HEK293 (cell line): ENCODE results near the gene SMIM33.

Experiments used
- BCL6B ChIP-seq: fragments of 450-650 bp; formaldehyde crosslinking; IDR thresholded peaks from 2 replicates; pipeline ENCODE4 v1.5.1; 2017; ENCODE audit warnings: missing biosample characterization, missing genetic modification characterization
- GFI1B ChIP-seq: fragments of 450-650 bp; formaldehyde crosslinking; IDR thresholded peaks from 2 replicates; pipeline ENCODE4 v1.5.1; 2016; ENCODE audit warnings: missing biosample characterization, missing genetic modification characterization
- HOXC10 ChIP-seq: sonication (generic); formaldehyde crosslinking; IDR thresholded peaks from 2 replicates; pipeline ENCODE4 v1.8.1; 2023; ENCODE audit warnings: mild to moderate bottlenecking, missing genetic modification reagents
- HOXD13 ChIP-seq: sonication (generic); formaldehyde crosslinking; IDR thresholded peaks from 2 replicates; pipeline ENCODE4 v1.8.0; 2022; ENCODE audit warnings: missing genetic modification reagents, borderline replicate concordance
- PRDM2 ChIP-seq: fragments of 450-650 bp; formaldehyde crosslinking; IDR thresholded peaks from 2 replicates; pipeline ENCODE4 v1.5.1; 2016; ENCODE audit warnings: missing biosample characterization, missing genetic modification characterization, borderline replicate concordance
- SCRT1 ChIP-seq: fragments of 450-650 bp; formaldehyde crosslinking; IDR thresholded peaks from 2 replicates; pipeline ENCODE4 v1.5.1; 2016; ENCODE audit warnings: missing biosample characterization, missing genetic modification characterization, borderline replicate concordance
- TRIM28 ChIP-seq: IDR thresholded peaks from 2 replicates; pipeline ENCODE4 v1.6.1; 2011; ENCODE audit warnings: low read length, control low read depth, borderline replicate concordance
- ZBTB48 ChIP-seq: fragments of 450-650 bp; formaldehyde crosslinking; IDR thresholded peaks from 2 replicates; pipeline ENCODE4 v1.5.1; 2016; ENCODE audit warnings: missing biosample characterization, missing genetic modification characterization
- ZBTB7A ChIP-seq: fragments of 450-650 bp; formaldehyde crosslinking; IDR thresholded peaks from 2 replicates; pipeline ENCODE4 v1.5.1; 2016; ENCODE audit warnings: low read depth, missing biosample characterization, missing genetic modification characterization
- ZFHX2 ChIP-seq: fragments of 450-650 bp; formaldehyde crosslinking; conservative IDR thresholded peaks from 2 replicates; pipeline ENCODE4 v1.5.1; 2016; ENCODE audit warnings: missing biosample characterization, missing genetic modification characterization
- ZNF138 ChIP-seq: fragments of 450-650 bp; formaldehyde crosslinking; IDR thresholded peaks from 2 replicates; pipeline ENCODE4 v1.5.1; 2016; ENCODE audit warnings: missing biosample characterization, missing genetic modification characterization, borderline replicate concordance
- ZNF223 ChIP-seq: fragments of 450-650 bp; formaldehyde crosslinking; IDR thresholded peaks from 2 replicates; pipeline ENCODE4 v1.5.1; 2016; ENCODE audit warnings: missing biosample characterization, missing genetic modification characterization
- ZNF23 ChIP-seq: fragments of 450-650 bp; formaldehyde crosslinking; IDR thresholded peaks from 2 replicates; pipeline ENCODE4 v1.5.1; 2016; ENCODE audit warnings: missing biosample characterization, missing genetic modification characterization, borderline replicate concordance
- ZNF239 ChIP-seq: fragments of 450-650 bp; formaldehyde crosslinking; IDR thresholded peaks from 2 replicates; pipeline ENCODE4 v1.5.1; 2016; ENCODE audit warnings: missing biosample characterization, missing genetic modification characterization
- ZNF24 ChIP-seq: fragments of 450-650 bp; formaldehyde crosslinking; IDR thresholded peaks from 2 replicates; pipeline ENCODE4 v1.5.1; 2016; ENCODE audit warnings: missing biosample characterization, missing genetic modification characterization
- ZNF391 ChIP-seq: fragments of 450-650 bp; formaldehyde crosslinking; IDR thresholded peaks from 2 replicates; pipeline ENCODE4 v1.5.1; 2016; ENCODE audit warnings: low read depth, missing biosample characterization, missing genetic modification characterization, borderline replicate concordance
- ZNF416 ChIP-seq: fragments of 450-650 bp; formaldehyde crosslinking; IDR thresholded peaks from 2 replicates; pipeline ENCODE4 v1.5.1; 2016; ENCODE audit warnings: missing biosample characterization, missing genetic modification characterization
- ZNF423 ChIP-seq: fragments of 450-650 bp; formaldehyde crosslinking; IDR thresholded peaks from 2 replicates; pipeline ENCODE4 v1.5.1; 2016; ENCODE audit warnings: missing biosample characterization, missing genetic modification characterization
- ZNF488 ChIP-seq: fragments of 450-650 bp; formaldehyde crosslinking; IDR thresholded peaks from 2 replicates; pipeline ENCODE4 v1.5.1; 2016; ENCODE audit warnings: missing biosample characterization, missing genetic modification characterization
- ZNF501 ChIP-seq: fragments of 450-650 bp; formaldehyde crosslinking; IDR thresholded peaks from 2 replicates; pipeline ENCODE4 v1.5.1; 2016; ENCODE audit warnings: missing biosample characterization, missing genetic modification characterization
- ZNF596 ChIP-seq: fragments of 450-650 bp; IDR thresholded peaks from 2 replicates; pipeline ENCODE4 v1.5.0; 2018; ENCODE audit warnings: missing biosample characterization, mild to moderate bottlenecking, missing genetic modification characterization, moderate library complexity
- ZNF639 ChIP-seq: fragments of 450-650 bp; formaldehyde crosslinking; IDR thresholded peaks from 2 replicates; pipeline ENCODE4 v1.5.1; 2016; ENCODE audit warnings: missing biosample characterization, missing genetic modification characterization
- ZNF692 ChIP-seq: fragments of 450-650 bp; formaldehyde crosslinking; IDR thresholded peaks from 2 replicates; pipeline ENCODE4 v1.5.1; 2016; ENCODE audit warnings: missing biosample characterization, missing genetic modification characterization
- ZNF791 ChIP-seq: fragments of 450-650 bp; formaldehyde crosslinking; IDR thresholded peaks from 2 replicates; pipeline ENCODE4 v1.5.1; 2016; ENCODE audit warnings: missing biosample characterization, missing genetic modification characterization
- ZNF792 ChIP-seq: fragments of 450-650 bp; formaldehyde crosslinking; IDR thresholded peaks from 2 replicates; pipeline ENCODE4 v1.5.1; 2016; ENCODE audit warnings: missing biosample characterization, missing genetic modification characterization
- TF ChIP-seq, protein P1 (sequence below): fragments of 450-650 bp; formaldehyde crosslinking; IDR thresholded peaks from 2 replicates; pipeline ENCODE4 v1.5.1; 2016; ENCODE audit warnings: missing biosample characterization, missing genetic modification characterization
- TF ChIP-seq, protein P2 (sequence below): fragments of 450-650 bp; formaldehyde crosslinking; IDR thresholded peaks from 2 replicates; pipeline ENCODE4 v1.5.1; 2016; ENCODE audit warnings: missing biosample characterization, missing genetic modification characterization

SMIM33 gene

DNA sequence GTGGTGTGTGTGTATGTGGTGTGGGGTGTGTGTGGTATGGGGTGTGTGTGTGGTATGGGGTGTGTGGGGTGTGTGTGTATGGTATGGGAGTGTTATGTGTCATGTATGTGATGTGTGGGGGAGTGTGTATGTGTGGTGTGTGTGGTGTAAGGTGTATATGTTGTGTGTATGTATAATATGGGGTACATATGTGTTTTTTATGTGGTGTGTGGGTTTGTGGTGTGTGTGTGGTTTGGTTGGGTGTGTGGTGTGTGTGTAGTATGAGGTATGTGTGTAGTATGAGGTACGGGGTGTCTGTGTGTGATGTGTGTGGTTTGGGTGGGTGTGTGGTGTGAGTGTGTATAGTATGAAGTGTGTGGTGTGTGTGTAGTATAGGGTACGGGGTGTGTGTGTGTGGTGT lies 19.6 kb upstream of the SMIM33 start (continued):
- TF ChIP-seq PRDM2 (tag by site-specific recombination) (no peak), ZNF138 (tag by site-specific recombination) (no peak), ZBTB48 (tag by site-specific recombination) (0 out of 2 replicates have a peak, but pooled peaks have one; percentile 16), ZNF501 (tag by site-specific recombination) (no peak), ZNF596 (tag by site-specific recombination) (no peak), HOXD13 (CRISPR knock-in tag) (0 out of 2 replicates have a peak, but pooled peaks have one; percentile 2), ZFHX2 (tag by site-specific recombination) (no peak), TRIM28 (no peak), ZNF488 (tag by site-specific recombination) (no peak; the same call in 1 of the 2 replicates), SCRT1 (no peak), ZBTB7A (tag by site-specific recombination) (0 out of 2 replicates have a peak, but pooled peaks have one; percentile 9), ZNF791 (tag by site-specific recombination) (0 out of 2 replicates have a peak, but pooled peaks have one; percentile 30), ZNF639 (tag by site-specific recombination) (no peak), ZNF692 (no peak), ZNF23 (tag by site-specific recombination) (0 out of 2 replicates have a peak, but pooled peaks have one; percentile 40), ZNF239 (tag by site-specific recombination) (no peak), ZNF416 (tag by site-specific recombination) (no peak), ZNF24 (tag by site-specific recombination) (no peak), ZNF391 (tag by site-specific recombination) (no peak), HOXC10 (CRISPR knock-in tag) (no peak), ZNF223 (no peak), BCL6B (tag by site-specific recombination) (peak; percentile 42; the same call in 1 of the 2 replicates), ZNF423 (tag by site-specific recombination) (no peak), GFI1B (no peak), ZNF792 (tag by site-specific recombination) (no peak)
- TF ChIP-seq, protein P1, sequence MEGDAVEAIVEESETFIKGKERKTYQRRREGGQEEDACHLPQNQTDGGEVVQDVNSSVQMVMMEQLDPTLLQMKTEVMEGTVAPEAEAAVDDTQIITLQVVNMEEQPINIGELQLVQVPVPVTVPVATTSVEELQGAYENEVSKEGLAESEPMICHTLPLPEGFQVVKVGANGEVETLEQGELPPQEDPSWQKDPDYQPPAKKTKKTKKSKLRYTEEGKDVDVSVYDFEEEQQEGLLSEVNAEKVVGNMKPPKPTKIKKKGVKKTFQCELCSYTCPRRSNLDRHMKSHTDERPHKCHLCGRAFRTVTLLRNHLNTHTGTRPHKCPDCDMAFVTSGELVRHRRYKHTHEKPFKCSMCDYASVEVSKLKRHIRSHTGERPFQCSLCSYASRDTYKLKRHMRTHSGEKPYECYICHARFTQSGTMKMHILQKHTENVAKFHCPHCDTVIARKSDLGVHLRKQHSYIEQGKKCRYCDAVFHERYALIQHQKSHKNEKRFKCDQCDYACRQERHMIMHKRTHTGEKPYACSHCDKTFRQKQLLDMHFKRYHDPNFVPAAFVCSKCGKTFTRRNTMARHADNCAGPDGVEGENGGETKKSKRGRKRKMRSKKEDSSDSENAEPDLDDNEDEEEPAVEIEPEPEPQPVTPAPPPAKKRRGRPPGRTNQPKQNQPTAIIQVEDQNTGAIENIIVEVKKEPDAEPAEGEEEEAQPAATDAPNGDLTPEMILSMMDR (tag by site-specific recombination), result no peak
- TF ChIP-seq, protein P2, sequence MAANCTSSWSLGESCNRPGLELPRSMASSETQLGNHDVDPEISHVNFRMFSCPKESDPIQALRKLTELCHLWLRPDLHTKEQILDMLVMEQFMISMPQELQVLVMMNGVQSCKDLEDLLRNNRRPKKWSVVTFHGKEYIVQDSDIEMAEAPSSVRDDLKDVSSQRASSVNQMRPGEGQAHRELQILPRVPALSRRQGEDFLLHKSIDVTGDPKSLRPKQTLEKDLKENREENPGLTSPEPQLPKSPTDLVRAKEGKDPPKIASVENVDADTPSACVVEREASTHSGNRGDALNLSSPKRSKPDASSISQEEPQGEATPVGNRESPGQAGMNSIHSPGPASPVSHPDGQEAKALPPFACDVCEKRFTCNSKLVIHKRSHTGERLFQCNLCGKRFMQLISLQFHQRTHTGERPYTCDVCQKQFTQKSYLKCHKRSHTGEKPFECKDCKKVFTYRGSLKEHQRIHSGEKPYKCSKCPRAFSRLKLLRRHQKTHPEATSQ (tag by site-specific recombination), result no peak
